ENCODE results near the gene MTG2. TPM values are rescaled to one million over a fixed set of nuclear protein-coding genes. Genes with fewer than 3 reads are reported as not detected.

The MTG2 gene
- total and polyA plus RNA-seq, 2 of the 13 experiments (the other 11 are each of a cell fraction or from before 2014, with no cell fraction given): 20.4 to 37.8 TPM

- TF ChIP-seq NCOA2 (CRISPR knock-in tag; IDR thresholded peaks at IDR 0.05): no peak; the same call in 1 of the 2 replicates
- no peak for TF ChIP-seq CBX1 (IDR thresholded peaks at IDR 0.05; ENCODE audit: low read depth)
- peak; percentile 47 for TF ChIP-seq RBM39 (IDR thresholded peaks at IDR 0.05; ENCODE audit: low read depth, low read length, poor library complexity, severe bottlenecking)
- TF ChIP-seq ZBTB38 (CRISPR knock-in tag; IDR thresholded peaks at IDR 0.05): peak; percentile 92
- no peak for TF ChIP-seq ZNF350 (CRISPR knock-in tag; IDR thresholded peaks at IDR 0.05; ENCODE audit: borderline replicate concordance, low read depth)
- TF ChIP-seq ZNF878 (CRISPR knock-in tag; IDR thresholded peaks at IDR 0.05): no peak
- no peak for TF ChIP-seq HBP1 (CRISPR knock-in tag; IDR thresholded peaks at IDR 0.05; ENCODE audit: low read depth)
- no peak for TF ChIP-seq SOX6 (IDR thresholded peaks at IDR 0.05)
- peak; percentile 84 for TF ChIP-seq SOX6 (CRISPR knock-in tag; IDR thresholded peaks at IDR 0.05)
- TF ChIP-seq MYNN (CRISPR knock-in tag; IDR thresholded peaks at IDR 0.05; ENCODE audit: low read depth): no peak
- TF ChIP-seq, protein P1, sequence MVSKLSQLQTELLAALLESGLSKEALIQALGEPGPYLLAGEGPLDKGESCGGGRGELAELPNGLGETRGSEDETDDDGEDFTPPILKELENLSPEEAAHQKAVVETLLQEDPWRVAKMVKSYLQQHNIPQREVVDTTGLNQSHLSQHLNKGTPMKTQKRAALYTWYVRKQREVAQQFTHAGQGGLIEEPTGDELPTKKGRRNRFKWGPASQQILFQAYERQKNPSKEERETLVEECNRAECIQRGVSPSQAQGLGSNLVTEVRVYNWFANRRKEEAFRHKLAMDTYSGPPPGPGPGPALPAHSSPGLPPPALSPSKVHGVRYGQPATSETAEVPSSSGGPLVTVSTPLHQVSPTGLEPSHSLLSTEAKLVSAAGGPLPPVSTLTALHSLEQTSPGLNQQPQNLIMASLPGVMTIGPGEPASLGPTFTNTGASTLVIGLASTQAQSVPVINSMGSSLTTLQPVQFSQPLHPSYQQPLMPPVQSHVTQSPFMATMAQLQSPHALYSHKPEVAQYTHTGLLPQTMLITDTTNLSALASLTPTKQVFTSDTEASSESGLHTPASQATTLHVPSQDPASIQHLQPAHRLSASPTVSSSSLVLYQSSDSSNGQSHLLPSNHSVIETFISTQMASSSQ (IDR thresholded peaks at IDR 0.05; ENCODE audit: low read depth): no peak
- TF ChIP-seq, protein P1 (CRISPR knock-in tag; IDR thresholded peaks at IDR 0.05; ENCODE audit: borderline replicate concordance): no peak
- TF ChIP-seq SOX13 (IDR thresholded peaks at IDR 0.05): peak; percentile 45; the same call in 1 of the 2 replicates
- peak in 1 of 2 experiments; percentile 67; a peak in 2 of 4 replicates for TF ChIP-seq SOX13 (CRISPR knock-in tag; conservative IDR thresholded peaks at IDR 0.05 in 1 of 2, IDR thresholded peaks at IDR 0.05 in 1 of 2)
- TF ChIP-seq, protein P2, sequence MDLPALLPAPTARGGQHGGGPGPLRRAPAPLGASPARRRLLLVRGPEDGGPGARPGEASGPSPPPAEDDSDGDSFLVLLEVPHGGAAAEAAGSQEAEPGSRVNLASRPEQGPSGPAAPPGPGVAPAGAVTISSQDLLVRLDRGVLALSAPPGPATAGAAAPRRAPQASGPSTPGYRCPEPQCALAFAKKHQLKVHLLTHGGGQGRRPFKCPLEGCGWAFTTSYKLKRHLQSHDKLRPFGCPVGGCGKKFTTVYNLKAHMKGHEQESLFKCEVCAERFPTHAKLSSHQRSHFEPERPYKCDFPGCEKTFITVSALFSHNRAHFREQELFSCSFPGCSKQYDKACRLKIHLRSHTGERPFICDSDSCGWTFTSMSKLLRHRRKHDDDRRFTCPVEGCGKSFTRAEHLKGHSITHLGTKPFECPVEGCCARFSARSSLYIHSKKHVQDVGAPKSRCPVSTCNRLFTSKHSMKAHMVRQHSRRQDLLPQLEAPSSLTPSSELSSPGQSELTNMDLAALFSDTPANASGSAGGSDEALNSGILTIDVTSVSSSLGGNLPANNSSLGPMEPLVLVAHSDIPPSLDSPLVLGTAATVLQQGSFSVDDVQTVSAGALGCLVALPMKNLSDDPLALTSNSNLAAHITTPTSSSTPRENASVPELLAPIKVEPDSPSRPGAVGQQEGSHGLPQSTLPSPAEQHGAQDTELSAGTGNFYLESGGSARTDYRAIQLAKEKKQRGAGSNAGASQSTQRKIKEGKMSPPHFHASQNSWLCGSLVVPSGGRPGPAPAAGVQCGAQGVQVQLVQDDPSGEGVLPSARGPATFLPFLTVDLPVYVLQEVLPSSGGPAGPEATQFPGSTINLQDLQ (CRISPR knock-in tag; IDR thresholded peaks at IDR 0.05): no peak
- no peak; the same call in 1 of the 2 replicates for TF ChIP-seq CBX5 (CRISPR knock-in tag; IDR thresholded peaks at IDR 0.05; ENCODE audit: borderline replicate concordance)
- TF ChIP-seq ZC3H13 (CRISPR knock-in tag; IDR thresholded peaks at IDR 0.05): 0 out of 2 replicates have a peak, but pooled peaks have one; percentile 40
- no peak for TF ChIP-seq NRL (CRISPR knock-in tag; IDR thresholded peaks at IDR 0.05; ENCODE audit: borderline replicate concordance)
- TF ChIP-seq KLF11 (CRISPR knock-in tag; IDR thresholded peaks at IDR 0.05): peak; percentile 79; the same call in 1 of the 2 replicates
- peak; percentile 86 for TF ChIP-seq NR2F6 (IDR thresholded peaks at IDR 0.05)
- no peak for TF ChIP-seq NR2F6 (CRISPR knock-in tag; IDR thresholded peaks at IDR 0.05)
- TF ChIP-seq CHCHD3 (CRISPR knock-in tag; IDR thresholded peaks at IDR 0.05): no peak
- no peak for TF ChIP-seq CEBPG (CRISPR knock-in tag; IDR thresholded peaks at IDR 0.05)
- TF ChIP-seq ZNF672 (CRISPR knock-in tag; IDR thresholded peaks at IDR 0.05): no peak
Measured at GRCh38 chr20:62146019-62146755, 36.6 kb upstream of the MTG2 start (continued).

Data from HepG2 (cell line).